HG03439 (cell line): ENCODE results near the gene TTC32.

Experiments used
- ATAC-seq: cut with Tn5 transposase; IDR thresholded peaks from one replicate; pipeline ENCODE4 v1.9.1; 2021; ENCODE audit warnings: mild to moderate bottlenecking, moderate library complexity; ENCODE audit not compliant: unreplicated experiment

The TTC32 gene

GRCh38 chr2:19878268-19879046, 23.3 kb downstream of the TTC32 start:
- no peak for ATAC-seq

GRCh38 chr2:19876751-19877150, 25.0 kb downstream of the TTC32 start:
- ATAC-seq, result no peak

DNA sequence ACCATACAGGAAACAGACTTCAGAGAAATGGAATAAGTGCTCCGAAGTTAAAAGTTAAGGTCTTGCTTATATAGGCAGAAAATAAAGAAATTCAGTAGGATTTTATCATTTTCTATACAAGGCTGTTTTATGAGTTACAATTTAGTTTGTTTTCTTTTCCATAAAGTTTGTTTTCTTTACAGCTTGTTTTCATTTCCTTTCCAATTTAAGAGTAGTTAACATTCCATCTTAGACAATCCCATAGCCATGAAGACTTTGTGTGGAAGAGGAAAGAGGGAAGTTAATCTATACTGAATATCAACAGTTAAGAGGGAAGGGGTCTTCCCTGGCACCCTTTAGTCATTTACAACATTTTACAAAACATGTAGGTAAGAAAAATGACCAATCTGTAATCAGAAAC, 26.5 kb downstream of the TTC32 start:
- no peak for ATAC-seq

DNA sequence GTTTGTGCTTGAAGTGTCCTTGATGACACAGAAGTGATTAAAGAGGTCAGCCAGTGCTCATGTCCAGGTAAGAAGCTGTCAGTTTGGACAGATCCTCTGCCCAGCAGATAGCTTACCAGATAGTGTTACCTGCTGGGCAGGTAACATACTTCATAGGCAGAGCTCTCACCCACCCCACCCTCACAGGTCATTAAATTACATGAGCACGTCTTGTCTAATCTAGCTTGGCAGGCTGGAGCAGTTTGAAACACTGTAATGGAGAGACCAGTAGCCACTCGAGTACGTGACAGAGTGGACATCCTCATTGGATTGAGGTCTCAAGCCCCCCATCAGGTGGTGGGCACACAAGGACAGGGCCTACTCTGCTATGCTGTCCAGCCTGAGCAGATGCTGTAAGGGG, 27.1 kb downstream of the TTC32 start:
- no peak for ATAC-seq

GRCh38 chr2:19873014-19873413, 28.8 kb downstream of the TTC32 start:
- no peak for ATAC-seq

- ATAC-seq, result no peak
Observed at GRCh38 chr2:19872302-19872701, 29.5 kb downstream of the TTC32 start.

DNA sequence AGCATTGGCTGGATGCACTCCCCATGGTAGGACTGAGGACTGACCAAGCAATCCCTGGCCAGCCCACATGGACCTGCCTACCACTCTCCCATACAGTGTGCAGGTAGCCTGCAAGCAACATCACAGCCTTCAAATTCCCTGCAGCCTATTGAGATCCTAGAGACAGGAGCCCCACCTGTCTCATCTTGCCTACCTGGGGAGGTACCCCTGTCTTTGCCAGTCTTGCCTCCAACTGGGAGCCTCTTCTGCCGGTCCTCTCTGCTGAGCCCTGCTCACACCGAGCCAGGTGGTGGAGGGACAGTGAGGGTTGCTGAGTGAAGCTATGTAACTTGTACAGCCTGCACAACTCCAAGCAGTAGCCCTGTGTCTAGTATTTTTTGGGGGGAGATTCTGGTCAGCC, 29.9 kb downstream of the TTC32 start:
- no peak for ATAC-seq

DNA sequence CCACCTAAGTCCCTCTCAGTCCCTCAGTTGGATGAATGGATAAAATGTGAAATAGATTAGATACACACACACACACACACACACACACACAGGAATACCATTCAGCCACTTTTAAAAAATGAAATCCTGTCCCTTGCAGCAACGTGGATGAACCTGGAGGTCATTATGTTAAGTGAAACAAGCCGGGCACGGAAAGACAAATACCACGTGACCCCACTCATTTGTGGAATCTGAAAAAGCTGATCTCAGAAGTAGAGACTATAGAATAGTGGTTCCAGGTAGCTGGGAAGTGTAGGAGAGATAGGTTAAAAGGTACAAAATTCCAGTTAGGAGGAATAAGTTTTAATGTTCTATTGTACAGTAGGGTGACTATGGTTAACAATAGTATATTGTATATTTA, 31.0 kb downstream of the TTC32 start:
- no peak for ATAC-seq

- peak; percentile 88 for ATAC-seq
Observed at GRCh38 chr2:19868701-19869580, 32.8 kb downstream of the TTC32 start.

DNA sequence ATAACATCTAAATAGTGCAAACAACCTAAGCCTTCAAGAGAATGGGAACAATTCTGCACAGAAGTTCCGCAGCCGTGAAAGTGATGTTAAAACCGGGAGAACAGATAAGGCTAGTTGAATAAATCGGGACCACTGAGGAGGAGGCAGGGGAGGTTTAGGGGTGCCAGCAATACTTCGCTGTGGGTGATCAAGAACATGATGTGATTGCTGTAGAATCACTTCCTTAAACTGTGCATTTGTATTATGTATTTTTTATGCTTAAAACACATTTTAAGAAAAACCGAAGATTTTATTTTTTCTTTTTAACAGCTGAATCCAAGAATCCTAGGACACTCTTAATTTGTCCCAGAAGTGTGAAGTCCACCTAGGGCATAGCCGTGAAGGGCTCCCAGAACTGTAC, 33.6 kb downstream of the TTC32 start:
- peak; percentile 7 for ATAC-seq

DNA sequence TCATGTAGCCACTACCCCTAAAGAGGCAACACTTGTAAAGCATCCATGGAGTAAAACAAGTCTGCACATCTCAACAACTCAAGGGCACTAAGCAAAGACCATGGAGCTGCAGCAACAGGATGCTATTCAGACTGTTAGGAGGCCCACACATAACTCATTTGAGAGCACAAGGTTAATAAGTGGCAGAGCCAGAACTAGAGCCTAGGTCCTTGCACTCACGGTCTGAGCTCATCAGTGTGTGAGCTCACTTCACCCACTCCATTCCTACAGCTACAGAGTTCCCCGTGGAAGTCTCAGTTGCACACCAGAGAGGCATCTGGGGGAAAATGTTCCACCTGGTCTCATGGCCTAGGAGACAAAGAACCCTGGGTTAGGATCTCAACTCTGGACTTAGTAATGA, 35.0 kb downstream of the TTC32 start:
- no peak for ATAC-seq

DNA sequence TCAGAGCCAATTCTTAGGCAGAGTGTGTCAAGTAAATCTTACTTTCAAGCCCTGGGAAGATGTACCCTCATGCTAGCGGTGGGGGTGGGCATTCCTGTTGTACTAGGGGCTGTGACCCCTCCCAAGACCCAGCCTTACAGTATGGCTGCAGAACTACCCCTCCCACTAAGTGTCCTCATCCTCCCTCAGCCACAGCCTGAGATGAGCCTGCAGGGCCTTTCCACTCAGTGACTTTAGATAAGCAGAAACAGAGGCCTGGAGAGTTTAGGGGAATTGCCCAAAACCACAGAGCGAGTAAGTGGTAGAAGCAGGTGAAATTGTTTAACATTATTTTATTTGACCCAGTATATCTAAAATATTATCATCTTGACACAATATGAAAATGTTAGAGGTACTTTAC, 36.6 kb downstream of the TTC32 start:
- ATAC-seq, result no peak

- no peak for ATAC-seq
Observed at GRCh38 chr2:19864381-19864780, 37.4 kb downstream of the TTC32 start.

GRCh38 chr2:19863303-19864041, 38.3 kb downstream of the TTC32 start:
- peak; percentile 74 for ATAC-seq

DNA sequence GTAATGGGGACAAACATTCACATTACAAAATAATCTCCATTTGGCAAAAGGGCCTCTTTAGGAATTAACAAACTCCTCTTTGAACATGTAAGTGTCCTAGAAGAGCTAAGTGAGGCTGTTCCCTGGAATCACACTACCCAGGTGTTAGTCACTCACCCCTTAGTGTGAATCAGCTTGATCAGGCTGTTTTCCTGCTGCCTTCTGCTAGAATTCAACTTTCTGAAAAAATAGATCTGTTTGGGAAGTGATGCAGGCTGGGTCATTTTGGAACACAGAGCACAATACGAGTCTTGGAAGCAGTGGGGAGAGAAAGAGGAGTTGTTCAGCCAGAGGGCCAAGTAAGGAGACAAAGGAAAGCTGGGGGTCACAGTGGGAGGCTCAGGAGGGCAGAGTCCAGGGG, 40.0 kb downstream of the TTC32 start:
- ATAC-seq, result no peak

DNA sequence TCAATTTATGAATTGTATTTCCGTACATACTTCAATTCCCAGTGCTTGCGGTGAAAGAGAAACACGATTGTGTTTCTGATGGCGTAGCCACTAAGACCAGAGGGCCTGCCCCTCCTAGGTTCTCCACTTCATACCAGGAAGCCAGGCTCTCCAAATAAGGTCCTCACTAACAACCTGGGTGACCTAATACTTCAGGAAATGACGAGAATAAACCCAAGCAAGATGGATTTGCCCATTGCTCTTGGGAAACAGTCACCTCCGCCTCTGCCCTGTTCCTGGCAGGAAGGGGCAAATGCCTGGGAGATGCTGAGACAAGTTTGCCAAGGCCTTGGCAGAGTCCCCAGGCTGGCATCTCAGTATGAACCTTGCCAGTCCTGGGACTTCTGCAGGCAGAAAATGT, 41.8 kb downstream of the TTC32 start:
- no peak for ATAC-seq

DNA sequence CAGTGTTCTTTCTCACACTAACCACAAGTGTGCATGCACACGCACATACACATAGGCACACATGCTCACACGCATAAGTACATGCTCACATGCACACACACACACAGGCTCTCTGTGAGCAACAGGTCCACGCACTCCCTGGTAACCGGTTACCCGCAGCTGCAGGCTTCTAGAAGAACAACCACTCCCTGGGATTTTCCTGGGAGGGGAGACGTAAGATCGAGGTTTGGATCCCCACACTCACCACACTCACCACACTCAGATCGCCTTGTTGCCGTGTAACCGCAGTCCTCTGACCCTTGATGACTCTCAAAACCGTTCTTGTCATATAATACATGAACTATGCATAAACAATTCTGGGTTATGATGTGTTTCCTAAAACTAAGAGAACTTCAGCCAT, 42.2 kb downstream of the TTC32 start:
- no peak for ATAC-seq

- ATAC-seq, result no peak
Observed at GRCh38 chr2:19857806-19858205, 44.0 kb downstream of the TTC32 start.

GRCh38 chr2:19857100-19857499, 44.7 kb downstream of the TTC32 start:
- ATAC-seq, result no peak

DNA sequence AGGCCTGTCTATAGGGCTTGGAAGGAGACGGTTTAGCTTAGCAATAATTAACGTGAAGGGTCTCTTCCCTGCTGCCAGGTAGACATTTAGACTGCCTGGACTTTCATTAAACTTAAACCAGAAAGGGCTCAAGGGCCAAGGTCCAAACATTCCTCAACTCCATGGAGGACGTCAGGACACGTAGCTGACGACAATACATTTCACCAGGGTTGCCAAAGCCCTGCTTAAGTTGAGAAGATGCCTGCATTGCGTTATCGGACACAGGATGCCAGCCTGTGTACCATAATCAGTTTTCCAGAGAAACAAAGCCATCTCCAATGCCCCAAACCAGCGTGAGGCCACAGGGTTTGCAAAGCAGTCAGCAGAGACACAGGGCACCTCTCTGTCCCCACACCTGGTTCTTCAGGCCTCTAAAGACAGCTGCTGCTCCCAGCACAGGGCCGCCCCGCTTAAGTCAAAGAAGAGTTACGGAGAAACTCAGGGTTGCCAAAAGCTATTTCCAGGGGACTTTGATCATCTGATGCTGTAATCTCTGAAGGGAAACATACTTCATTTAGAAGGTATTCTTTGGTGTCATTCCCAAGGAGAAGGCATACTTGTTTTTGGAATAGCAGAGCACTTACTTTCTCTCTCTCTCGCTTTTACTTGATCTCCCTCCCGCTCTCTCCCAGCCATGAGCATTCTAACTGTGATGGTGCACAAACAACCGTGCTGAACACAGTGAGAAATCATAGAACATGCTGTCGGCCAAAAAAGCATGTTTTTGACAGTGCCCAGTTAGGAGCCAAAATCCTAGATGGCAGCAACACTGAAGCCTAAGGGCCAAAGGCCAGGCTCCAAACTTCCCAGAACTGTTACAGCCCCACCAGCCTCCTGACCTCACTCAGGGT, 46.0 kb downstream of the TTC32 start:
- no peak for ATAC-seq
